Measurements from ENCODE around the gene ST3GAL3.

- TF ChIP-seq, protein P1, sequence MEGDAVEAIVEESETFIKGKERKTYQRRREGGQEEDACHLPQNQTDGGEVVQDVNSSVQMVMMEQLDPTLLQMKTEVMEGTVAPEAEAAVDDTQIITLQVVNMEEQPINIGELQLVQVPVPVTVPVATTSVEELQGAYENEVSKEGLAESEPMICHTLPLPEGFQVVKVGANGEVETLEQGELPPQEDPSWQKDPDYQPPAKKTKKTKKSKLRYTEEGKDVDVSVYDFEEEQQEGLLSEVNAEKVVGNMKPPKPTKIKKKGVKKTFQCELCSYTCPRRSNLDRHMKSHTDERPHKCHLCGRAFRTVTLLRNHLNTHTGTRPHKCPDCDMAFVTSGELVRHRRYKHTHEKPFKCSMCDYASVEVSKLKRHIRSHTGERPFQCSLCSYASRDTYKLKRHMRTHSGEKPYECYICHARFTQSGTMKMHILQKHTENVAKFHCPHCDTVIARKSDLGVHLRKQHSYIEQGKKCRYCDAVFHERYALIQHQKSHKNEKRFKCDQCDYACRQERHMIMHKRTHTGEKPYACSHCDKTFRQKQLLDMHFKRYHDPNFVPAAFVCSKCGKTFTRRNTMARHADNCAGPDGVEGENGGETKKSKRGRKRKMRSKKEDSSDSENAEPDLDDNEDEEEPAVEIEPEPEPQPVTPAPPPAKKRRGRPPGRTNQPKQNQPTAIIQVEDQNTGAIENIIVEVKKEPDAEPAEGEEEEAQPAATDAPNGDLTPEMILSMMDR (conservative IDR thresholded peaks at IDR 0.05 in 1 of 2, IDR thresholded peaks at IDR 0.05 in 1 of 2; ENCODE audit: low read depth in 1 of 2, low read length in 2 of 2): no peak
- TF ChIP-seq EZH2 (IDR thresholded peaks at IDR 0.05; ENCODE audit: low read length, missing control alignments): no peak
Measured at GRCh38 chr1:43913666-43914360, 206.5 kb downstream of the ST3GAL3 start.
